Ascending aorta (tissue), 2 donors: ENCODE measurements around the gene FAM181A. TPM values are rescaled to one million over a fixed set of nuclear protein-coding genes. Genes with fewer than 3 reads are reported as not detected.

ENCODE experiments used
- DNase-seq, 2 donors: peaks; one replicate each; pipeline ENCODE4 v3.0.0-alpha.2; 2019; ENCODE audit warnings: low spot score in 2 of 2
- H3K27ac ChIP-seq, 2 donors: fragments of 200-600 bp; sonication (generic); one replicate each; pipeline ENCODE4 v1.5.1; 2016 to 2017; ENCODE audit warnings: mild to moderate bottlenecking in 1 of 2
- H3K27me3 ChIP-seq: fragments of 200-600 bp; sonication (generic); one replicate; pipeline ENCODE4 v1.5.1; 2017
- H3K36me3 ChIP-seq, 2 donors: fragments of 200-600 bp; sonication (generic); one replicate each; pipeline ENCODE4 v1.5.1; 2016
- H3K4me1 ChIP-seq, 2 donors: fragments of 200-600 bp; sonication (generic); one replicate each; pipeline ENCODE4 v1.5.1; 2016 to 2017; ENCODE audit warnings: mild to moderate bottlenecking in 1 of 2
- H3K4me3 ChIP-seq, 2 donors: fragments of 200-600 bp; sonication (generic); one replicate each; pipeline ENCODE4 v1.5.1; 2016 to 2017; ENCODE audit warnings: mild to moderate bottlenecking in 1 of 2
- H3K9me3 ChIP-seq, 2 donors: fragments of 200-600 bp; sonication (generic); one replicate each; pipeline ENCODE4 v1.5.1; 2016
- CTCF ChIP-seq, 3 experiments: fragments of 200-600 bp in 2 of 3; fragments of 450-650 bp in 1 of 3; sonication (generic) in 2 of 3; IDR thresholded peaks; one replicate each; pipeline ENCODE4 v1.5.1; 2016 to 2019; ENCODE audit warnings: antibody characterized with exemption in 3 of 3, mild to moderate bottlenecking in 1 of 3, moderate library complexity in 1 of 3
- intact Hi-C: fragments of 100-400 bp; cut with DNase I; formaldehyde crosslinking; loops from one replicate; pipeline ENCODE4 v1.15.1; 2023
- total RNA-seq: library from RNA; depleted of rRNA; stranded (reverse); fragments of >200 nt; gene quantifications from one replicate; pipeline ENCODE4 v1.1.0, GENCODE V29; 2016

FAM181A gene
- total RNA-seq: not detected

GRCh38 chr14:93926873-93927799 is at the start of gene FAM181A:
FAM181A (plus strand) TSS chr14:93927344; CDS start chr14:93928286, 942 bp downstream.
- no peaks in the 10 kb centered on the region for H3K27me3 ChIP-seq
- no peak within 1 kb of the TSS for H3K27ac ChIP-seq
- no peak within 1 kb of the TSS for H3K4me3 ChIP-seq
- no peak for DNase-seq
- no peaks in the 10 kb centered on the region for H3K9me3 ChIP-seq
- TF ChIP-seq CTCF (IDR thresholded peaks at IDR 0.05): no peak
- H3K36me3 ChIP-seq: peaks cover 4 to 9% of the 10 kb centered on the region in 2 donors
- no peaks in the 10 kb centered on the region for H3K4me1 ChIP-seq
- intact Hi-C loops: no loop called here

GRCh38 chr14:93878212-93878611 is 48.9 kb upstream of the FAM181A start:
- Histone ChIP-seq H3K36me3 (no peaks in the 10 kb centered on the region), H3K9me3 (no peaks in the 10 kb centered on the region), H3K27ac (no peak overlapping the region), H3K4me3 (no peak overlapping the region), H3K4me1 (peaks cover 0 to 6% of the 10 kb centered on the region in 2 donors), H3K27me3 (no peaks in the 10 kb centered on the region)
- intact Hi-C loops: no loop called here
- TF ChIP-seq CTCF (IDR thresholded peaks at IDR 0.05): no peak
- no peak for DNase-seq

GRCh38 chr14:93878871-93879270 is 48.3 kb upstream of the FAM181A start:
- intact Hi-C loops: no loop called here
- DNase-seq: no peak
- H3K9me3 ChIP-seq: no peaks in the 10 kb centered on the region
- no peaks in the 10 kb centered on the region for H3K27me3 ChIP-seq
- no peak overlapping the region for H3K4me3 ChIP-seq
- peaks cover 0 to 6% of the 10 kb centered on the region in 2 donors for H3K4me1 ChIP-seq
- no peak for TF ChIP-seq CTCF (IDR thresholded peaks at IDR 0.05)
- H3K36me3 ChIP-seq: no peaks in the 10 kb centered on the region
- no peak overlapping the region for H3K27ac ChIP-seq

GRCh38 chr14:93879362-93879983 is 47.7 kb upstream of the FAM181A start:
- Histone ChIP-seq H3K27me3 (no peaks in the 10 kb centered on the region), H3K27ac (peak overlapping the region in 1 of 2 donors; percentile 36), H3K4me1 (peaks cover 0 to 6% of the 10 kb centered on the region in 2 donors), H3K9me3 (no peaks in the 10 kb centered on the region), H3K36me3 (no peaks in the 10 kb centered on the region), H3K4me3 (peak overlapping the region; percentile 2 to 60)
- intact Hi-C loops: no loop called here
- no peak for DNase-seq
- TF ChIP-seq CTCF (IDR thresholded peaks at IDR 0.05): no peak

- H3K4me3 ChIP-seq: peak overlapping the region; percentile 2 to 60
- no peak for TF ChIP-seq CTCF (IDR thresholded peaks at IDR 0.05)
Measured at GRCh38 chr14:93880021-93880820, 46.9 kb upstream of the FAM181A start.

More at GRCh38 chr14:93880021-93880820, 46.9 kb upstream of the FAM181A start:
- Histone ChIP-seq H3K27me3 (no peaks in the 10 kb centered on the region), H3K9me3 (no peaks in the 10 kb centered on the region), H3K4me1 (peaks cover 0 to 6% of the 10 kb centered on the region in 2 donors), H3K36me3 (no peaks in the 10 kb centered on the region), H3K27ac (peak overlapping the region; percentile 15 to 36)
- intact Hi-C loops: no loop called here
- DNase-seq: no peak
